NOMO-1 (cell line): ENCODE measurements around the gene NT5DC1.

ENCODE experiments used
- DNase-seq, 2 experiments: peaks; one replicate each; lab custom pipeline; 2025; ENCODE audit not compliant: unreplicated experiment in 2 of 2; lab: John Stamatoyannopoulos, UW

NT5DC1 gene

GRCh38 chr6:116100419-116101301 lies at the start of gene NT5DC1:
Gene NT5DC1, plus strand, starts transcription at chr6:116100853. Its CDS starts 78 bp downstream, at chr6:116100931.
- DNase-seq = peak; percentile 77 to 91

DNA sequence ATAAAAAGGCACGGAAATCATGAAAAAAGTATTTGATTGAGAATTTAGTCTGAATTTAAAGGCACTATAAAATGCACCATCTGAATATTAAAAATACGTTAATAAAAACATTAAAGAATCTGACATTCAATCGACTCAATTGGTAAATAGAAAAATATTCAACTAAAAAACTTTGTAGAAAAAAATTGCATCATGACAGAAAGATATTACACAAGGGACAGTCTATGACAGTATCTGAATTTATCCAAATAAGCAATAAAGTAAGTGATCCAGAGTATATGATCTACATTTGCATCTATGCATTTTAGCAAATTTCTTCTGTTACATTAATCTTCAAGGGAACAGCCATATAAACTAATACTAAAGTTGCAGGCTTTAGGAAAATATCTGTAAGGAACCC lies 49.4 kb upstream of the NT5DC1 start:
- no peak for DNase-seq

DNA sequence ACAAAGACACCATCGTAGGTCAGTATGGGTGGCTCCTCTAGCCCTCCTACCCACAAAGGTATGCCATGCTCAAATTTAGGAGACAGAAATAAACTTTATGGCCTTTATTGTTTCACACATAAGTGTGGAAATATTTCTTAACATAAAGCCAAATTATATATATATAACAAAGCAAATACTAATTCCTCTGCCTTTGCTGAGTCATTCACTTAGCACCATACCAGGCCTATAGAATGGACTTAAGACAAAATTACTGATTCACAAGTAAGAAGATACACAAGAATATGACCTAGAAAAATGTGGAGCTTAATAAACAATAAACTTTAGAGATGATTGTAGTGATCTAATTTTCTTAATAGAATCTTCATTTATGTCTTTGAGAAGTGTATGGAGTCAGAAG lies 45.1 kb upstream of the NT5DC1 start:
- no peak for DNase-seq

DNA sequence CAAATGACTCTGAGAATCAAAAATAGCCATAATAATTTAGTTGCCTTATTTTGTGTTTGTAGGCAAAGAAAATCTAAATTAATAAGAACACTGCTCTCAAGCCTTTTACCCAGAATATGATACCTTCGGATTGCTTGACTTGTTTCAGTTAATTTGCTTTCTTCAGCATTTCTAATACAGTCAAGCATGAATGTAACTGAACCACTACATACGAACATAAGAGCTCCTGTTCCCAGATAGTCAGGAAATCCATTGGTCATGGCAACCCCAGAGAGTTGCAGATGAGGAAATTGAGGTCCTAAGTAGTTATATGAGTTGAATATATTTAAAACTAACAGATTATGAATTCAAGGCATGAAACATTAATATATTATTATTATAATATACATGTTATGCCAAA lies 42.9 kb upstream of the NT5DC1 start:
- DNase-seq = no peak

DNA sequence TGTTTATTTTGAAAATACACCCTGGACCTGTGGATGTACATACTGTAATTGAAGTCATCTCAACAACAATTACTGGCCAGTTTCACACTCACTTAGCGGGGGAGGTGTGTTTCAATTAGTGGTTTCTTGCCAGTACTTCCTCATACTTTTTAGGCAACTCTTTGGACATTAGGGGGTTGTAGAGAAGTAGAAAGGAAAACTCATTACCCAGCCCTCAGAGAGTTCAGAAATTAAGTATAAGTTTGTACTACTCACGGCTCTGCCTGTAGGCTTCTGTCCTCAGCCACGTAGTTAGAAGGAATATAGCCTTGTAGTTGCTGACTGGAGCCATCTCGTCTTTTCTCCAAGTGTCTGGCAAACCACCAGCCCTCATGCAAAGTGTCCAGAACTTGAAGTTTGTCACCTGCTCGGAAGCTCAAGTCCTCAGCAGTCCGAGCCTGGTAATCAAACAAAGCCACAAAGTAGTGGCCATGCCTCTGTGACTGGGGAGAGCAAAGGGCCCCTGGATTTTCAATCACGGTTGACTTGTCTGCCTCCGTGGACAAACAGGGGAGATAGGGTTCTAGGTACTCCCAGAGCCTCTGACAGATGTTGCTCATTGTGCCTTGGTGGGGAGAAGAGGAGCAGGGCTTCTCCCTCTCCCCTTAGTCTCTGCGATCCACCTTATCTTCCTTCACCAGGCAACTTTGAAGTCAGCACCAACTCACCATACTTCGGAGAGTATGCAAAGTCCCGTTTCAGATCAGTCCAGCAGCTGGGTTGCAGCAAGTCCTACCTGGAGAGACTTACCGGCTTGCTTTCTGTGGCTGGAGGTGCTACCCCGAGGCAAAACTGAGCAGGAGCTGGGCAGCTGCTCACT lies 40.7 kb upstream of the NT5DC1 start:
- peak; percentile 78 to 79 for DNase-seq

DNA sequence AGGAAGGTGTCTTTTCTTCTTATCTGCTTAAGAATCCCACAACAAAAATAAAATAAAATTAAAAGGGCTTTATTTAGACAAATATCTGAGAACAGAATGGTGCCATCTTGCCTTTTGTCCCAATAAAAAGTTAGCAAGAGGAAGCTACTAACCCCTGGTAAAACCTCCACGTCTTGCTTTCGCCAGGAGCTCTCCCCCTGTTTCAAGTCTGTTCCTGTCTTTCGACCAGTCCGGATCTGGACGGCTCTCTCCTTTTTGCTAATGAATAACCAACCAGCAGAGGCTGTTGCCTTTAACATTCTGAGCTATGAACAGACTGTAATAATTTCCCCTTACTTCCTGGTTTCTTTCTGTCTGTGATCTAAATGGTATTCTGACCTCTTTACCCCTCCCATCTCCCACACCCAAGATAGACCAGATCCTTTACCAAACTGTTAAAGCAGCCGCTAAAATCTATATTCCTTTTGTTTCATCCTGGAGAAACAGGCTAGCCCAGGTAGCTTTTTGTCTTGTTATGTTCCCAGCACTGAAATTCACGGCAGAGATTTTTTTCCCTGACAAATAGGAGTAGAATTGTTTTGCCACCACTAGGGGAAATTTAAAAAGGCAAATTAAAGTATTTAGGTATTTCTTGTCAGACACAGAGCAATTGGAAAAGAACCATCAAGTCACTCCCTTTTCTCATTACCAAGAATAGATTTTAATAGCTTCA lies 39.9 kb upstream of the NT5DC1 start, which contains the start of gene FRK:
Gene FRK (minus strand): TSS at position 320 of the 712 bp plus-strand sequence. CDS start 580 bp downstream, outside the sequence.
- peak; percentile 81 to 84 for DNase-seq

DNA sequence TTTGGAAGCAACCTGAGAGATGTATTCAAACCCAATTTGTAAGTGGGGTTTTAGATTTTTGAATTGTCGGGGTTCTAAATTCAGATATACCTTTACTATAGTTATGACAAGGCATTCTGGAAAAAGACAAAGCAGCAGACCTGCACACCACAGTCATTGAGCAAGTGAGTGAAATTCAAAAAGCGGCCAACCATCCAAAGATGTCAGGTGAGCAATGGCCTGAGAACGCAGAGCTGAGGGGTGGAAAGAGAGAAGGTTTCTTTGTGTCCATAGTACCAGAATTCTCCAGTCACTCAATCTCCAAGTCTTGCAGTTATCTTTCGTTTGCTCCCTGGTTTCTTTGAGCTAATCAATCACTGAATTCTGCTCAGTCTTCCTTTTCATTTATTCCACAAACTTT lies 38.2 kb upstream of the NT5DC1 start:
- DNase-seq = no peak

DNA sequence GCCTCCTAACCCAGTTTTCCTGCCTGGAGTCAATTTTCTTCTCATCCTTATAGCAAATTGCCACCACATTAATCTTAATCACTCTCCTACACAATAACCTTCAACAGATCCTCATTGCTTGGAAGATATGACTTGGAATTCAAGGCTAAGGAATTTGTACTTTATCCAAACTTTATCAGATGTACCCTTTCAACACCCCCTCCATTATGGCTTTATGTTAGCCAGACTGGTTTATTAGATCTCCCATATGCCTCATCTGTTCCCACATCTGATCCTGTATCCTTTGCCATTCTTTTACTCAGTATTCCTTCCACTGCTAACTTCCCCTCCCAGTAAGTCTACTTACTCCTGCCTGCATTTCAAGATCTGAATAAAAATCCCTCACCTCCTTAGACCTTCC lies 36.0 kb upstream of the NT5DC1 start:
- DNase-seq = no peak

DNA sequence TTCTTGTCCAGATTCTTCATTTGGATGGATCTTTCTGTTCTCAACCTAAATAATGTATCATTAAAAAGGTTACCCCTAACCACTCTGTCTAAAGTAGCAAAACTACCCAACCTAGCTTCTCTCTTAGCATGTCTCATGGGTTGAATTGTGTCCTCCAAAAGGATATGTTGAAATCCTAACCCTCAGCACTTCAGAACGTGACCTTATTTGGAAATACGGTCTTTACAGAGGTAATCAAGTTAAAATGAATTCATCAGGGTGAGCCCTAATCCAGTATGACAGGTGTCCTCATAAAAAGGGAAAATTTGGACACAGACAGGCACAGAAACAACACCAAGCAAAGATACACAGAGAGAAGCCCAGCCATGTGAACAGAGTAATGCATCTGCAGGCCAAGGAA lies 33.9 kb upstream of the NT5DC1 start:
- DNase-seq = peak in 1 of 2 experiments; percentile 38

DNA sequence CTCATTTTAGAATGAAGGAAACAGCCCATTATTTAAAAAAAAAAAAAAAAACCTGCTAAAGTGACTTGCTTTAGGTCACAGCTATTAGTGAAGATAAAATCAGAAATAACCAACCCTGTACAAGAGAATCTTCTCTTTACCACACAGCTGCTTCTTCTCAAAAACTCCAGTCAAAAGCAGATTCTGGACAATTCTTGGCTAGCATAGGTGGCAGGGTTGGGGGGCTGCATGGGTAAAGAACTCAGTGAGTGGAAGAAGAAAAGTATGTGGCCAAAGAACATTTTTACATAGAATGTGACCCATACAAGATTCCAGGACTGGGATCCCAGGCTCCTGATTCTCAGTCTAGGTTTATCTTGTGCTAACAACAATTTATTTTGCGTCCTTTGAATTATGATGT lies 30.6 kb upstream of the NT5DC1 start:
- no peak for DNase-seq

DNA sequence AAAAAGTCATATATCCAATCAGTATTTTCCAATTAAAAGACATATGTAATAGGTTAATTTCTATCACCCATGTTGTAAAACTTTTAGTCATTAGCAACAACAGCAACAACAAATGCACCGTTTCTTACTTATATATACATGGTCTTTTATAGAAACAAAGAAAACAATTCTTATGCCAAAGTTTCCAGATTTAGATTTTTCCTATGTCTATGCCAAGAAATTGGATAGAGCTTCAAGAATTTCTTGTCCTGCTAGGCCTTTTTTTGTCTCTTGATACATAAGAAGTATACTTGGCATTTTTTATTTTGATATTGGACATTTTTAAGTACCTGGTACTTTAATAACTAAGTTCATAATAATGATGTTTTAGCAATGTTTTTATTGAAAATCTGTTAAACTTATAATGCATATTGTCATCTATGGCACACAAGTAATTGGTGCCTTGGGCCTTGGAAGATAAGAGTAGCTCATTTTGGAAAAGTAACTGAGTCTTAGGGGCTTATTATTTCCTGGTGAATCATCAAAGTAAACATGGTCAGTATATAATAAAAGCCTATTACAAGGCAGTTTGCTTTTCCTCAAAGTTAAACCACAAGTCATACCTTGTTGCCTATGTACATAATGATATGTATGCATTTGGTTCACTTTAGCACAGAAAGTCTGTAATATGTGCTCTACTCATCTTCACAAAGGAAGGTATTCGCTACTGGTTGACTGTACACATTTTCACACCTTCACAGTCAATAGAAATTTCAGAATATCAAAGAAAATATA lies 29.9 kb upstream of the NT5DC1 start:
- no peak for DNase-seq

DNA sequence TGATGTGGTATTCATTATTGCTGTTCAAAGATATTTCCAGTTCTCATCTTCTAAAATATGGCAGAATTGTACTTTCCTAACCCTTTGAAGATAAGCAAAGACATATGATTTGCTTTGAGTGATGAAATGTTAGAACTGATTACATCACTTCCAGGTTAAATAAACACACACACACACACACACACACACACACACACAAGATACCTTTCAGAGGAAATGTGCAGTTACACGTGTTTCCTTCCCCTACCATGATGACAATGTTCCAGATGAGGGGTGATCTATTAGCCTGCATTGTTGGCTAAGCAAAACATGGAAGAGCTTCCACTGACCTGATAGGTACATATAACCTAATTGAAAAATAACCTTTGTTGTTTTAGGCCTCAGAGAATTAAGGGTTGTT lies 28.3 kb upstream of the NT5DC1 start:
- no peak for DNase-seq

- no peak for DNase-seq
Observed at GRCh38 chr6:116073765-116074440, 26.8 kb upstream of the NT5DC1 start.

DNA sequence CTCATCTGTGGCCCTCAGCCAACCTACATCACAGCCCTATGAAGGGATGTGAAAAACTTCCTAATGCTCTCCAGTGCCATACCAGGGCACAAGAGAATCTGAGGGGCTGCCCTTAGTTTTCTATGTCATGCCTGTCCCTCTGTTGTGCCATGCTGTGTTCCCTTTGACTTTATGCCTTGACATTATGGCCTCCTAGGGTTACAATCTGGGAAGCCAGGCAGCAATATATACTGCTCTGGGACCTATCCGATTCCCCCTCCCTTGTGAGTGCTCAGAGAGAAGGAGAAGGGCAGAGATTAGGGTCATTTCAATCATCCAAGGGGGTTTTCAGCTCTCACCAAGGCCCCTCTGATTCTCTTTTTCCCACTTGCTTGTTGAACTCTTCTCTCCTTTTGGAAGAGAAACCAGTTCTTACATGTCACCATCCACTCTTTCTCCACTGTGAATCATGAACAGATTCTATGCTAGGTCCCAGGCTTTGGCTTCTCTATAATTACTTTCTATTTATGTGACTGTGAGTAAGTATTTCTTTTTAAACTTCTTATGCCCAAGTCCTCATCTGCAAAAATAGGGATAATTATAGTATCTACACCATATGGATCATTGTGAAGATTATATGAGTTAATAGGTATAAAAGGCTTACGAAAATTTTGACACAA lies 25.8 kb upstream of the NT5DC1 start:
- no peak for DNase-seq

- DNase-seq = no peak
Observed at GRCh38 chr6:116078522-116078921, 22.1 kb upstream of the NT5DC1 start.

GRCh38 chr6:116078945-116079344 lies 21.7 kb upstream of the NT5DC1 start:
- no peak for DNase-seq

DNA sequence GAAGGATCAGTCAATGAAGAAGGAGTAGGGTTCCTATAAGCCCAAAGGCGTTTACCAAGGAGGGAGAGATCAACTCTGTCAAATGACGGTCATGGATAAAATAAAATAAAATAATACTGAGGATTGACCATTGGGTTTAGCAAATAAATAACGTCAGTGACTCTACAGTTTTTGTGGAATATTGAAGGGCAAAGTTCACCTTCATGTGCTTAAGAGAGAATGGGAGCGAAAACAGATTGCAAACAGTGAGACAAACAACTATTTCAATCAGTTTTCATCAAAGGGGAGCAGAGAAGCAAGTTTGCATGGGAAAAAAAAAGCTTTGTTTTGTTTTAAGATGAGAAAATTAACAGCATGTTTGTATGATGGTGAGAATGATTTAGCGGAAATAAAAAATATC lies 17.6 kb upstream of the NT5DC1 start:
- no peak for DNase-seq

GRCh38 chr6:116084284-116084683 lies 16.4 kb upstream of the NT5DC1 start:
- no peak for DNase-seq

DNA sequence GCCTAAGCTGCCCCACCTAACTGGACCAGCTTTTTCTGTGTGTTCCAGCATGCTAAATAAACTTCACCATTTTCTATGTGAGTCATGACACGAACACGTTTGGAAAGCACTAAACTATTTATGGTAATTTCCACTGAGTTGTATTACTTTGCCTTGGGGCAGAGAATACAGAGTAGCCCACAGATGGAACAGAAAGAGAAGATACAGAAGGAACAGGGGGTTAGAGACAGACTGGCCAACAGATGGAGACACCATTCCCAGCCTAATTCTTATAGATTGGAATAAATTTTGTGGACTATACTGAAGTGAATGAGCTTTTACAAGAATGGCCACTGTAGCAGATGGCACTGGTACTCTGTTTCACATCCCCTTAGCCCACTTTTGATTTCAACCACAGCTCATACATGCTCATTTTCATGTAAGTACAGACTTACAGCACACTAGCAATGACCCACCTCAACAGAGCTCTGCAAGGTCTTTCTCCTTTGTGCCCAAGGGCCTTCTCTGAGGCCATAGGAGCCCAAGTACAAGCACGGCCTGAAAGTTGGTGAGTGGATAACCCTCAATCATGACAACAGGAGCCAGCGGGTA lies 13.1 kb upstream of the NT5DC1 start:
- no peak for DNase-seq
